ENCODE data around the gene MALAT1.

DNA sequence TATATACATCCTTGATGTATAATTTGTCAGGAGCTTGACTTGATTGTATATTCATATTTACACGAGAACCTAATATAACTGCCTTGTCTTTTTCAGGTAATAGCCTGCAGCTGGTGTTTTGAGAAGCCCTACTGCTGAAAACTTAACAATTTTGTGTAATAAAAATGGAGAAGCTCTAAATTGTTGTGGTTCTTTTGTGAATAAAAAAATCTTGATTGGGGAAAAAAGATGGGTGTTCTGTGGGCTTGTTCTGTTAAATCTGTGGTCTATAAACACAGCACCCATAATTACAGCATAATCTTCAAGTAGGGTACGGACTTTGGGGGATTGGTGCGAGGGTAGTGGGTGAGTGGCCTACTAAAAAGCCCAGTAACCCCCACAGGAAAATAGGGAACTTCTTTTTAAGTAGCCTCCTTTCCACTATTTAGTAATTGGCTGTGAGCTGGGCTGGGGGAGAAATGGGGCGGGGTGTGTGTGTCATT, 7.5 kb downstream of the MALAT1 start:
- TF ChIP-seq, protein P1, sequence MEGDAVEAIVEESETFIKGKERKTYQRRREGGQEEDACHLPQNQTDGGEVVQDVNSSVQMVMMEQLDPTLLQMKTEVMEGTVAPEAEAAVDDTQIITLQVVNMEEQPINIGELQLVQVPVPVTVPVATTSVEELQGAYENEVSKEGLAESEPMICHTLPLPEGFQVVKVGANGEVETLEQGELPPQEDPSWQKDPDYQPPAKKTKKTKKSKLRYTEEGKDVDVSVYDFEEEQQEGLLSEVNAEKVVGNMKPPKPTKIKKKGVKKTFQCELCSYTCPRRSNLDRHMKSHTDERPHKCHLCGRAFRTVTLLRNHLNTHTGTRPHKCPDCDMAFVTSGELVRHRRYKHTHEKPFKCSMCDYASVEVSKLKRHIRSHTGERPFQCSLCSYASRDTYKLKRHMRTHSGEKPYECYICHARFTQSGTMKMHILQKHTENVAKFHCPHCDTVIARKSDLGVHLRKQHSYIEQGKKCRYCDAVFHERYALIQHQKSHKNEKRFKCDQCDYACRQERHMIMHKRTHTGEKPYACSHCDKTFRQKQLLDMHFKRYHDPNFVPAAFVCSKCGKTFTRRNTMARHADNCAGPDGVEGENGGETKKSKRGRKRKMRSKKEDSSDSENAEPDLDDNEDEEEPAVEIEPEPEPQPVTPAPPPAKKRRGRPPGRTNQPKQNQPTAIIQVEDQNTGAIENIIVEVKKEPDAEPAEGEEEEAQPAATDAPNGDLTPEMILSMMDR (IDR thresholded peaks at IDR 0.05; ENCODE audit: low read length), result no peak
- TF ChIP-seq EZH2phosphoT487 (IDR thresholded peaks at IDR 0.05; ENCODE audit: low read length), result no peak

Data from MM.1S (cell line).